ENCODE measurements around the gene HOXD8. TPM values are rescaled to one million over a fixed set of nuclear protein-coding genes. Genes with fewer than 3 reads are reported as not detected.

HOXD8 gene
- total RNA-seq, 1 experiment from 2014 or later: 1.9 TPM

GRCh38 chr2:176166272-176166671 is 36.8 kb downstream of the HOXD8 start:
- TF ChIP-seq CTCF (conservative IDR thresholded peaks at IDR 0.05; ENCODE audit: low read depth, low read length) (no peak), EZH2phosphoT487 (IDR thresholded peaks at IDR 0.05; ENCODE audit: borderline replicate concordance, low read length) (no peak), EZH2 (IDR thresholded peaks at IDR 0.05; ENCODE audit: low read length, unreplicated experiment) (no peak)
- no peaks in the 10 kb centered on the region for H4K20me1 ChIP-seq (ENCODE audit: low read length)
- no peaks in the 10 kb centered on the region for H3K4me1 ChIP-seq (ENCODE audit: insufficient read depth, low read length)
- H3K79me2 ChIP-seq (ENCODE audit: low read length): no peaks in the 10 kb centered on the region
- intact Hi-C loops (cut with micrococcal nuclease): no loop called here
- no peak for ATAC-seq
- H3K9me2 ChIP-seq (replicated peaks; ENCODE audit: low read length): no peaks in the 10 kb centered on the region
- no TSS peak for BruUV-seq (replicated peaks)
- no peaks in the 10 kb centered on the region for H3K36me3 ChIP-seq (ENCODE audit: low read depth, low read length)
- H3K9me3 ChIP-seq (ENCODE audit: low read length): no peaks in the 10 kb centered on the region
- CTCF ChIA-PET: no interaction called here
- no peak overlapping the region for H3K27ac ChIP-seq (ENCODE audit: low read length)
- H3F3A ChIP-seq (ENCODE audit: low read length, unreplicated experiment): no peaks in the 10 kb centered on the region
- H3K4me3 ChIP-seq (ENCODE audit: low read length): no peak overlapping the region
- no peak overlapping the region for H3K4me2 ChIP-seq (ENCODE audit: low read length)
- H2AFZ ChIP-seq (ENCODE audit: low read length): no peak overlapping the region
- no peak overlapping the region for H3K9ac ChIP-seq (ENCODE audit: low read length)
- no peaks in the 10 kb centered on the region for H3K27me3 ChIP-seq (ENCODE audit: low read length)
- POLR2A ChIA-PET (ENCODE audit: unreplicated experiment): no interaction called here
- DNase-seq: no peak

DNA sequence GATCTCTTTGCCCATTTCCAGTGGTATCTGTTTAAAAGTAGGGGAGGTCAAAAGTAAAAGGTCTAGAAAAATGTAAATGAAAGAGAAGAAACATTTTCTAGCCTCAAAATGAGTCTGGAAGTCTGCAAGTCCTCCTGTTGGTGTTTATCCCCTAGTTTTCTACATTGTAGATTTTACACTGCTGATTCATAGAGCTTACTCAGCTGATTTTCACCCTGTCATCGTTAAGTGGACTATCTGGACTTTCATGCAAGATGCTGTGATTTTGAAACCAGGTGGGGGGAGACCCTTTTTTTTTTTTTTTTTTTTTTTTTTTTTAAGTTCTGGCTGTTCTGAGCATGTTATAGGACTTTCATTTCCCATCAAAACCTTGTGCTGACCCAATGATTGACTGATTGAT is 37.9 kb downstream of the HOXD8 start:
- intact Hi-C loops (cut with micrococcal nuclease): no loop called here
- no peaks in the 10 kb centered on the region for H4K20me1 ChIP-seq (ENCODE audit: low read length)
- ChIA-PET CTCF (no interaction called here), POLR2A (ENCODE audit: unreplicated experiment) (no interaction called here)
- no peak overlapping the region for H3K4me3 ChIP-seq (ENCODE audit: low read length)
- H3K9me2 ChIP-seq (replicated peaks; ENCODE audit: low read length): no peaks in the 10 kb centered on the region
- no peaks in the 10 kb centered on the region for H3K36me3 ChIP-seq (ENCODE audit: low read depth, low read length)
- H3K27ac ChIP-seq (ENCODE audit: low read length): no peak overlapping the region
- H3K27me3 ChIP-seq (ENCODE audit: low read length): no peaks in the 10 kb centered on the region
- DNase-seq (no peak), ATAC-seq (no peak)
- H3K9me3 ChIP-seq (ENCODE audit: low read length): no peaks in the 10 kb centered on the region
- H3F3A ChIP-seq (ENCODE audit: low read length, unreplicated experiment): no peaks in the 10 kb centered on the region
- H3K4me1 ChIP-seq (ENCODE audit: insufficient read depth, low read length): no peaks in the 10 kb centered on the region
- no TSS peak for BruUV-seq (replicated peaks)
- no peak for TF ChIP-seq CTCF (conservative IDR thresholded peaks at IDR 0.05; ENCODE audit: low read depth, low read length)
- TF ChIP-seq EZH2phosphoT487 (IDR thresholded peaks at IDR 0.05; ENCODE audit: borderline replicate concordance, low read length): no peak
- TF ChIP-seq EZH2 (IDR thresholded peaks at IDR 0.05; ENCODE audit: low read length, unreplicated experiment): no peak
- no peak overlapping the region for H3K9ac ChIP-seq (ENCODE audit: low read length)
- no peak overlapping the region for H3K4me2 ChIP-seq (ENCODE audit: low read length)
- no peaks in the 10 kb centered on the region for H3K79me2 ChIP-seq (ENCODE audit: low read length)
- no peak overlapping the region for H2AFZ ChIP-seq (ENCODE audit: low read length)

DNA sequence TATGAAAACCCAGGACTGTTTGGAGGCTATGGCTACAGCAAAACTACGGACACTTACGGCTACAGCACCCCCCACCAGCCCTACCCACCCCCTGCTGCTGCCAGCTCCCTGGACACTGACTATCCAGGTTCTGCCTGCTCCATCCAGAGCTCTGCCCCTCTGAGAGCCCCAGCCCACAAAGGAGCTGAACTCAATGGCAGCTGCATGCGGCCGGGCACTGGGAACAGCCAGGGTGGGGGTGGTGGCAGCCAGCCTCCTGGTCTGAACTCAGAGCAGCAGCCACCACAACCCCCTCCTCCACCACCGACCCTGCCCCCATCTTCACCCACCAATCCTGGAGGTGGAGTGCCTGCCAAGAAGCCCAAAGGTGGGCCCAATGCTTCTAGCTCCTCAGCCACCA is 39.7 kb downstream of the HOXD8 start:
- no peak overlapping the region for H3K4me3 ChIP-seq (ENCODE audit: low read length)
- DNase-seq: no peak
- no peaks in the 10 kb centered on the region for H3K79me2 ChIP-seq (ENCODE audit: low read length)
- H2AFZ ChIP-seq (ENCODE audit: low read length): no peak overlapping the region
- H3K27me3 ChIP-seq (ENCODE audit: low read length): no peaks in the 10 kb centered on the region
- BruUV-seq (replicated peaks): no TSS peak
- ATAC-seq: no peak
- no peaks in the 10 kb centered on the region for H3K36me3 ChIP-seq (ENCODE audit: low read depth, low read length)
- no peaks in the 10 kb centered on the region for H3K4me1 ChIP-seq (ENCODE audit: insufficient read depth, low read length)
- CTCF ChIA-PET: interaction anchor here (0.6 kb wide), 1 partner anchor 384 kb away, joined by 7 read pairs; no protein-coding TSS in a partner anchor
- H3K9me2 ChIP-seq (replicated peaks; ENCODE audit: low read length): no peaks in the 10 kb centered on the region
- no peak overlapping the region for H3K9ac ChIP-seq (ENCODE audit: low read length)
- no peak overlapping the region for H3K27ac ChIP-seq (ENCODE audit: low read length)
- intact Hi-C loops (cut with micrococcal nuclease): no loop called here
- no peaks in the 10 kb centered on the region for H3K9me3 ChIP-seq (ENCODE audit: low read length)
- H4K20me1 ChIP-seq (ENCODE audit: low read length): no peaks in the 10 kb centered on the region
- H3F3A ChIP-seq (ENCODE audit: low read length, unreplicated experiment): no peaks in the 10 kb centered on the region
- no peak overlapping the region for H3K4me2 ChIP-seq (ENCODE audit: low read length)
- TF ChIP-seq EZH2 (IDR thresholded peaks at IDR 0.05; ENCODE audit: low read length, unreplicated experiment): no peak
- no peak for TF ChIP-seq EZH2phosphoT487 (IDR thresholded peaks at IDR 0.05; ENCODE audit: borderline replicate concordance, low read length)
- no peak for TF ChIP-seq CTCF (conservative IDR thresholded peaks at IDR 0.05; ENCODE audit: low read depth, low read length)
- POLR2A ChIA-PET (ENCODE audit: unreplicated experiment): no interaction called here
